ENCODE results near the gene DGKD. TPM values are rescaled to one million over a fixed set of nuclear protein-coding genes. Genes with fewer than 3 reads are reported as not detected.

DGKD gene
- total and polyA plus RNA-seq, 9 of the 15 experiments (the other 6 are each of a cell fraction or from before 2014, with no cell fraction given): 0.52 to 29.5 (median 10.6) TPM

- TF ChIP-seq ID3 (CRISPR knock-in tag; IDR thresholded peaks at IDR 0.05): no peak
- TF ChIP-seq ID3 (tag; IDR thresholded peaks at IDR 0.05): no peak
- no peak for TF ChIP-seq PRPF4 (IDR thresholded peaks at IDR 0.05; ENCODE audit: insufficient read depth, low read depth, low read length, poor library complexity, severe bottlenecking)
- no peak for TF ChIP-seq NCOA1 (IDR thresholded peaks at IDR 0.05; ENCODE audit: low read depth)
- no peak for TF ChIP-seq CREB3L1 (IDR thresholded peaks at IDR 0.05; ENCODE audit: borderline replicate concordance, low read depth)
These were observed 102.6 kb downstream of the DGKD start (continued) for GRCh38 chr2:233456934-233457333.

- intact Hi-C loops (cut with micrococcal nuclease): no loop called here
These were observed 103.1 kb downstream of the DGKD start for GRCh38 chr2:233457356-233457755.

More at GRCh38 chr2:233457356-233457755, 103.1 kb downstream of the DGKD start:
- ChIA-PET CTCF (ENCODE audit: low intra/inter-chr PET ratio) (no interaction called here), POLR2A (no interaction called here)
- H3K27me3 ChIP-seq (ENCODE audit: control insufficient read depth in 2 of 2, insufficient read depth in 2 of 2, low read length in 2 of 2): no peaks in the 10 kb centered on the region
- no peak overlapping the region for H3K4me2 ChIP-seq (ENCODE audit: insufficient read depth, low read length)
- no peak for TF ChIP-seq SMAD2 (IDR thresholded peaks at IDR 0.05; ENCODE audit: low read depth, low read length)
- no peak for TF ChIP-seq ZNF511 (CRISPR knock-in tag; IDR thresholded peaks at IDR 0.05)
- TF ChIP-seq ATF2 (CRISPR knock-in tag; IDR thresholded peaks at IDR 0.05): no peak
- no peak for TF ChIP-seq HMGXB4 (CRISPR knock-in tag; IDR thresholded peaks at IDR 0.05)
- no peak for TF ChIP-seq NFATC3 (IDR thresholded peaks at IDR 0.05)
- BruUV-seq (replicated peaks): no TSS peak
- H3K9me1 ChIP-seq (ENCODE audit: control insufficient read depth, insufficient read depth, low read length): no peaks in the 10 kb centered on the region
- DNase-seq (ENCODE audit: extremely low read depth in 1 of 4, low spot score in 3 of 4) (no peak), ATAC-seq (no peak), FAIRE-seq (no peak)
- no peak overlapping the region for H3K9ac ChIP-seq (ENCODE audit: insufficient read depth in 1 of 2, low read depth in 2 of 2, low read length in 2 of 2)
- no peaks in the 10 kb centered on the region for H3K79me2 ChIP-seq (ENCODE audit: control insufficient read depth, insufficient read depth, low read length)
- in situ Hi-C loops (cut with MboI): no loop called here
- no peak overlapping the region for H2AFZ ChIP-seq (ENCODE audit: low read depth, low read length)
- H3K4me3 ChIP-seq: no peak overlapping the region
- H3K4me1 ChIP-seq (replicated peaks in 1 of 2; ENCODE audit: control insufficient read depth in 2 of 2, insufficient read depth in 2 of 2, low read length in 2 of 2): peaks cover 0 to under 1% of the 10 kb centered on the region in 2 experiments; a peak in 2 of 5 replicates
- no peaks in the 10 kb centered on the region for H4K20me1 ChIP-seq (replicated peaks; ENCODE audit: control insufficient read depth, insufficient read depth, low read length)
- no peaks in the 10 kb centered on the region for H3K9me3 ChIP-seq (replicated peaks; ENCODE audit: control insufficient read depth, insufficient read depth, low read depth, low read length)
- H3K27ac ChIP-seq (ENCODE audit: extremely low read depth, low read depth, low read length): no peak overlapping the region
- WGBS (ENCODE audit: insufficient coverage, low coverage, missing lambda C conversion rate): 95% methylated on average over 4 of the region's 5 CpGs
- peaks cover 52% of the 10 kb centered on the region; the same call in 2 of the 3 replicates for H3K36me3 ChIP-seq (ENCODE audit: control insufficient read depth, insufficient read depth, low read length)
